G401 (cell line): Measurements from ENCODE around the gene MYO7B. TPM values are rescaled to one million over a fixed set of nuclear protein-coding genes. Genes with fewer than 3 reads are reported as not detected.
"Not testable (repeated sequence)": the region's sequence is repeated elsewhere in the genome, so short reads cannot be mapped to it uniquely, and the experiment has no call there.

Experiments used
- DNase-seq: peaks from one replicate; pipeline ENCODE4 v3.0.0-alpha.2; 2015; ENCODE audit warnings: low spot score
- in situ Hi-C: cut with HindIII; loops from 2 replicates; pipeline ENCODE4 v1.10.0; 2016; ENCODE audit warnings: low sequenced_read_pairs, mixed read lengths
- total RNA-seq: library from RNA; depleted of rRNA; stranded (reverse); fragments of >200 nt; shearing (Covaris generic); gene quantifications from 2 replicates; pipeline ENCODE4 v1.2.3, GENCODE V29; 2014

The MYO7B gene
- total RNA-seq, 1 experiment from 2014 or later, result not detected

DNA sequence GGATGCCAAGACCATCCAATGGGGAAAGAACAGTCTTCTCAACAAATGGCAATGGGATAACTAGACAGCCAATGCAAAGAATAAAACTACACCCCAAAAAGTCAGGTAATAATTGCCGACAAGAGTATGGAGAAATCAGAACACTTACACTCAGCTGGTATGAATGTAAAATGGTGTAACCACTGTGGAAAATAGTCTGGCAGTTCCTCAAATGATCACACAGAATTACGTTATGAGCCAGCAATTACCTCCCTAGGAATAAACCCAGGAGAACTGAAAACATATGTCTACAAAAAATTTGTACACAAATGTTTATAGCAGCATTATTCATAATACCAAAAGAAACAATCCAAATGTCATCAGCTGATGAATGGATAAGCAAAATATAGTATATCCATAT is 18.0 kb upstream of the MYO7B start:
- no peak for DNase-seq
- in situ Hi-C loops, result no loop called here

DNA sequence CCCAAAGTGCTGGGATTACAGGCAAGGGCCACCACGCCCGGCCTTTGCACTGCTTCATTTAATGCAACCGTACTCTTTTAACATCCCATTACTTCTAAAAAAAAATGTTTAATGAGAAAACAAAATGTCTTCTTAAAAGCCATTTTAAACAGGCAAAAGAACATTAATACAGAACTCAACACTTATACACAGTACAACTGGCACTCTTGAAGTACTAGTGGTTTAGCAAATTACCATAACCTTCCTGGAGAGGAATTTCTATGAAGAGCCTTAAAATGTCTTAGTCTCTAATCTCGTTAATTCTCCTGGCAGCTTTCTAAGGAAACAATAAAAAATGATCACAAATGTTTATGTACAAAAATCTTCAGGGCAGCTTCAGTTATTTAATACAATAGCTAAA is 15.1 kb upstream of the MYO7B start:
- in situ Hi-C loops, result no loop called here
- no peak for DNase-seq

DNA sequence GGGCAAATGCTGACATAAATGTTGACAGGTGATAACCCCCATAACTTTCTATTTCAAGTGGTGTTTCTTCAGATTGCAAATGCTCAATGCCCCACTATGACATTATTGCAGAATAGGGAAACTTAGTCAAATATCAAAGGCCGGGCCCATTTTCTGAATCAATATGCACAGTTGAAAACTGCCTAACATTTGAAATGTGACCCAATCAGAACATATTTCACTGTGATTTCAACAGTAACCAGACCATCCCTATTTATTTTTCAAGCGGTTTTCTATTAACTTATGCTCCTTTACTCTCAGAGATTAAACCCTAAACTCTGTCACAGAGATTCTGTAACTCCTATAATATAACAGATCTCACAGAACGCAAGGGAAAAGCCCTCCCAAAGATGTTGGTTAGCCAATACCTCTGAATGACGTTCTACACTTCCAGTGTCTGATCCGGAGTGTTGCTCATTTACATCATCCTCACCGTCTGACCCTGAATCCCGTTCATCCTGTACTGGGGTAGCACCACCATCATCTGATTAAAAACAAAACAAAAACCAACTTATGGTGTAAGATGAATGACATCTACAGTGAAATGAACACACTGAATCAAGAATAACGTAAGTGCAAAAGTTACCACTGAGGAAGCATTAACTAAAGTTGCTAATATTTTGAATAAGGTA is 12.1 kb upstream of the MYO7B start:
- in situ Hi-C loops, result no loop called here

DNA sequence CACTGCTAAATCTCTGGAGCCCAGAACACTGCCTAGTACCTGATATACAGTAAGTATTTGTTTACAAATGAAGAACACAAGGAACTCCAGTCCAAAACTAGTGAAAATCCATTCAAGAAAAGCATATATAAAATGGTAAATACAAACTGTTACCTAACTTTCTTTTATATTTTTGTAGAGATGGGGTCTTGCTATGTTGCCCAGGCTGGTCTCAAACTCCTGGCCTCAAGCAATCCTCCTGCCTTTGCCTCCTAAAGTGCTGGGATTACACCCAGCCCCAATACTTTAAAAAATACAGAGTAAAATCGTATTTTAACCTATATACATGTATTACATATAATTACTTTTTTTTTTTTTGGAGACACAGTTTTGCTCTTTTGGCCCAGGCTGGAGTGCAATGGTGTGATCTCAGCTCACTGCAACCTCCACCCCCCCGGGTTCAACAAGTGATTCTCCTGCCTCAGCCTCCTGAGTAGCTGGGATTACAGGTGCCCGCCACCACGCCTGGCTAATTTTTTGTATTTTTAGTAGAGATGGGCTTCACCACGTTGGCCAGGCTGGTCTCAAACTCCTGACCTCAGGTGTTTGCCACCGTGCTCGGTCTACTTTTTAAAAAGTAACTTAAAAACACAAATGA is 11.2 kb upstream of the MYO7B start:
- in situ Hi-C loops, DNase-seq: not testable (repeated sequence)

More for the DNA sequence above, 12.1 kb upstream of the MYO7B start:
- DNase-seq, result no peak

DNA sequence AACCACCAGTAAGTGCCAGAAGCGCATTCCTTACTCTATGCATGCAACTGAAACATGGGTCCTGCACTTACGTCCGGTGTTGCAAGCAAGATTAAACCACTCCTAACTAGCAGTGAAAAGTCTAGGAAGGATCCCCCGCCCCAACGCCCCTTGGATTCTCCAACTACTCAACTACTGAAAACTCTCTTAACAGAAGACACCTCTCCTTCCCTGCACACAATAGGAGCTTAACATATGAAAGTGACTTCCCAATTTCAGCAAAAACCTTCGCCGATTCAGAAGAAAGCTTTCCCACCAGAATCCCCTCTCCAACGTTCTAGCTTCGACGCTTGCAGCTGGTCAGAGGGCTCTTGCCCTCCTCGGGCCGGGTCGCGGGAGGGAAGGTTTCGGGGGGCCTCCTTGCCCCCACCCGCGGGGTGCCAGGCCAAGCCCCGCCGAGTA is 9.8 kb upstream of the MYO7B start:
- DNase-seq, result peak; percentile 12
- in situ Hi-C loops, result no loop called here

DNA sequence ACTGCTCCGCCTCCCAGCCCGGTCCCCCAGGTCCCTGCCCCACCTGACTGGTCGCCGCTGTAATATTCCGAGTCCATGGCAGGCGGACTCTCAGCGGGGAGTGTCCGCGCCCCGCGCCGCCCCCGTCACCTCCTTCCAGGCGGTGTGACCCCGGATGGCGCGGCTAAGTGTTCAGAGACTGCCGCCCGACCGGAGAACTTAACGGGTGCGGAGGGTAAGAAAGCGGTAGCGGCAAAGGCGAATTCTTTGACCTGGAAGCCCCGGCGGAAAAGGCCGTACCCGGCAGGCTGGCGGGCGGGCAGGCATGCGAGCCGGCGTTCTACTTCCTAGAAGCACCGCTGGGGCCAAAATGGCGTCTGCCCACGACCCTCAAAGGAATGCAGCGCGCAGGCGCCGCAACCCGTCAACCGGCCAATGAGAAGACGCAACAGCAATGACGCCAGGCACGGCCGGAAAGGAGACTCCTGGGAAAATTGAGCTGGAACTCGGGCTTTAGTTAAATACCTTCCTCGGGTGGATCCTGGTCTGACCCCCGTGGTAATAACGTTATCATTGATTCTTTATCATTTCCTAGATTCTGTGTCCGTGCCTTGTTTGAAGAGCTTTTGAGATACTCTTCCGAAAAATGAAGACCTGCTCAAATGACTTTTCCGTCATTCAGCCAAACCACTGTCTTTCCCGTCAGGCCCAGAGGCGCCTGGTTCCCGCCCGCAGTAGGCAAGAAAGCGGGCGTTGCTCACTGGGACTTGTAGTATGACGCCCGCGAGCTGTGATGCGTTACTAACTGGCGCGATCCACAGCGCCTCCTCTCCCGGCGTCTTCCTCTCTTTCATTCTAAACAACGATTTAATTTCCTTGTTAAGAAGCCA is 9.1 kb upstream of the MYO7B start, which contains the start of gene IWS1:
Gene IWS1, minus strand, starts transcription at position 358 of the 869 bp plus-strand sequence. Its CDS starts 281 bp downstream, at position 77.
- in situ Hi-C loops, result no loop called here

DNA sequence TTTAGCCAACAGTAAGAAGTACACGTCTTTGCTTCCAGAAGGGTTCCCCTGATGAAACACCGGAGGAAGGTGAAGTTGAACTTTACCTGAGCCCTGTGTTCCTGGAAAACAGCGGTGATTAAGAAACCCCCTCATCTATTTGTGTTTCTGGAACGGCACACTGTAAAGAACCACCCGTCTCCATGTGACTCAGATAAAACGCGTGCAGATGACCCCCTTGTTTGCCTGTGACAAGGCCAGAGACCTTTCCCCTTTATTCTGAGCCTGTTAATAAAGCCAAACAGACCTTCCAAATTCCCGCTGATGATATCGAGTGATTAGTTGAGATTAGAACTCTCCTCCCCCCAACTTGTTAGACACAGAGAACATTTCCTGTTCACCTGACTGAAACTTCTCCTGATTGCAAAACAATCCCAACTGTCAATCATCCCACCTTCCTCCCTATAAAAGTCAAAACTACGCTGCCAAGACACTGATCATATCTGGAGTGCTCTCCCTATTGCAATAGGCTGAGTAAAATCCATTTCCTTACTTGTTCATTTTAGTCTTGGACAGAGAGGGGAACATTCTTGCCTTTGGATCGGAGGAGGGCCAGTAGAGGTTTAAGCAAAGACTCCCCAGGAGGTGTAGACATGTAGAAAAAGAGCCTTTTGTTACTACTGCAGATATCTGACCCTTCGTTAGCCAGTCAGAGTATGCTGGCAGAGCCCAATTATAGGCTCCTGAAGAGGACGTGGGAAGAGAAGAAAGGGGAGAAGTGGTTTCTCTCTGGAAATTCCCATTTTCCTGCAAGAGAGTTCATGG is 8.3 kb upstream of the MYO7B start:
- DNase-seq, result no peak

More for the DNA sequence above, 9.1 kb upstream of the MYO7B start, which contains the start of gene IWS1:
- peak; percentile 97 for DNase-seq

DNA sequence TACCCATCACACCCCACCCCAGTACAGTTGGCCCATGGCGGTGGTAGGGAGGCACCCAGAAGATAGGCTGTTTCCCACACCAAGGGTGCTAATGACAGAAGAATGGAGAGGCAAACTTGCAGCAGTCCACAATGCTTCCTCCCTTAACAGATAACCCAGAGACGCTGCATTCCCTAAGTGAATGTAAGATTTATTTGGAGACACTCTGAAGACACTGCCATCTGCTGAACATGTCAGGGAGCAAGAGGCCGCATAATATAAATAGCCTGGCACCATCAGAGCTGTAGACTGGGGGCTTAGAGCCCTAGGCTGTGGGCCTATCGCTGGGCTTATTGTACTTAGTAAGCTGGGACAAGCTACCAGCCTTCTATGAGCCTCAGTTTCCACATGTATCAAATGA is 7.0 kb upstream of the MYO7B start:
- in situ Hi-C loops, result no loop called here

More for the DNA sequence above, 8.3 kb upstream of the MYO7B start:
- in situ Hi-C loops, result no loop called here

DNA sequence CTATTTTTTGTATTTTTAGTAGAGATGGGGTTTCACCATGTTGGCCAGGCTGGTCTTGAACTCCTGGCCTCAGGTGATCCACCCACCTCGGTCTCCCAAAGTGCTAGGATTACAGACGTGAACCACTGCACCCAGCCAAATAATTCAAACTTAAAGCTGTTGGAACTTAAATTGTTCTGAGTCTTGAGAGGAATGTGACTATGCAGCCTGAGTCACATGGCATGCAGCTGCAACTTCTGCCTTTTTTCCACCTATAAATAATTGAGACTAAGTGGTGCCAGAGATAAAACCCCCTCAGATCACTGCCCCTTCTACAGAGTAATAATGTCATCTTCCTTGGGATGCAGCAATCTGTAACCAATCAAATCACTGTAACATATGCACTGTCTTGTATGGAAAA is 6.1 kb upstream of the MYO7B start:
- in situ Hi-C loops, DNase-seq: not testable (repeated sequence)

More for the DNA sequence above, 7.0 kb upstream of the MYO7B start:
- DNase-seq, result no peak

DNA sequence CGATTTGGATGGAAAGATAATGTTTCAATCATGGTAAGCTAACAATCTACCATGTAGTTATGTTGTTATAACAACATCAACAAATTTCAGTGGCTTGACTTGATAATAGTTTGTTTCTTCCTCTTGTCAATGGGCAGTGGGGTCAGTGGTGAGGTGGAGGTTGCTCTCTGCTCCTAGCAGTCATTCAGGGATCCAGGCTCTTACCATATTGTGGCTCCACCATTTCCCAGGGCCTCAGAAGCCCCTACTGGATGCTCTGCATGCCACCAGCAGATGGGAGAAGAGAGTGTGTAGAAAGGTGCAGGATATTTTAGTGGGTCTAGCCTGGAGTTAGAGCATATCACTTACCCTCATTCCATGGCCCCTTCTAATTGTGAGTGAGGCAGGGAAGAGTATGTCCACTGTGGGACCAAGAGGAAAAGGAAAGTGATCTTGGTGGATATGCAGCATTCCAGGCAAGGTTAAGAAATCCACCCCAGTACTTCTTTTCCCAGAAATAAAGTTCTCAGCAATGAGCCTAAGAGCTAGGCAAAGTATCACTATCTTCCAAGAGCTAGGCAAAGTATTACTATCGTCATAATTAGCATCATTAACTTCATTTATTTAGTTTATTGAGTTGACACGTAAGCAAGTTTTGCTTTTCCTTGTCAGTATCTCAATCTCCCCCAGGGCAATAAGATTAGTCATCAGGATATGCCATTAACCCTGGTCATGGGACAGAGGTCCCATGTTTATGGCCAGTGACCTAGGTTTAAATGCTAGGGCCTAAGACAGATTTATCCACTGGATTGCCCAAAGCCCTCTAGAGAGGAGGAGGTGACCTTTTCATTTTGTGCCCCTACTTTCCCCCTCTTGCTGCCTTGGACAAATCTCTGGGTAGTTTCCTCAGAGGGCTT is 5.0 kb upstream of the MYO7B start:
- in situ Hi-C loops, result no loop called here
- no peak for DNase-seq

DNA sequence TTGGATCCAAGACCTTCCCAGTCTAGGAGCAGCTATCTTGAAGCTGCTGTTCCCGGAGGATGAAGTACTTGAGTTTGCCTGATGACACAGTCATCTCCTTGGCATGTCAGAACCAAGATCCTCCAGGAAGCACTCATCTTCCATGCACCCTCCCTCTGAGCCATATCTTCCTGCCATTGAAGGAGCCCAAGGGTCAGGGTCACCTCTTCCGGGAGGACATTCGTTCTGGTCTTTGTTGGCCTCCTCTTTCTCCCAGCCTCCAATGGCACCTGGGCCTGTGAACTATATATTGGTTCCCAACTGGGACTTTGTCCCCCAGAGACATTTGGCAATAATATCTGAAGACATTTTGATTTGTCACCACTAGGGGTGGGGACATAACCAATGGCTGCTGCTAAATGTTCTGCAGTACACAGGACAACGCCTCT is 4.2 kb upstream of the MYO7B start:
- DNase-seq, result no peak
- in situ Hi-C loops, result no loop called here

DNA sequence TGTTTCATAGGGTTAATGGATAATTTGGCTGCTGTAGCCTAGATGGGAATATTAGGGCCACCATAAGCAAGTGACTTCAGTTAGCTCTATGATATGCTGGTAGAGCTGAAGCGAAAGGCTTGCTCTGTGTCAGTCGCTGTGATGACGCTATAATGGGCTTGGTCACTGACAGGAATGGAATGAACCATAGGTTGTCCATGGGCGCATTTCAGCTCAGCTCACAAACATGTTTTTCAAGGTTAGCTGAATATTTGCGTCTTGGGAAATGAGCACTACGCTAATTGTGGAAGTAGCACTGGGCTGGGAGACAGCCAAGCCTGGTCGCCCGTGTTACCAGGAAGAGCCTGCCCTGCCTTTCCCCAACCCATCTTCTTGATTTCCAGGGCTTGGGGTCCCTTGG is 3.2 kb upstream of the MYO7B start:
- DNase-seq, result no peak

DNA sequence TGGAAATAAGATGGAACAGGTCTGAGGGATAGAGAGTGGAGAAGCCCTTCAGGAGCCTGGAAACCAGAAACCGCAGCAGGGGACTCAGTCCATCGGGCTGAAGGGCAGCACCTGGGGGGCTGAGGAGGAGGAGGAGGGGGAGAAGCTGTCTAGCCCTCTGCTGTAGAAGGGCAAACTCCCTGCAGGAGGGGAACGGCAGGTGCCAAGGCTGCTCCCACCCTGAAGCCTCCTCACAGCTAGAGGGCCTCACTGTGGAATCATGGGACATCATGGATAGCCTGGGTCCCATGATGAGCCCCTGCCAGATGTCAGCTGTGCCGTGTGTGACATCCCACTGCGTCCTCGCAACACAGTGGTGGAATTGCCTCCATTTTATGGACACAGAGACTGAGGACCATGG is 435 bp downstream of the MYO7B start:
- in situ Hi-C loops, result no loop called here
- DNase-seq, result no peak

More for the DNA sequence above, 3.2 kb upstream of the MYO7B start:
- in situ Hi-C loops, result no loop called here

DNA sequence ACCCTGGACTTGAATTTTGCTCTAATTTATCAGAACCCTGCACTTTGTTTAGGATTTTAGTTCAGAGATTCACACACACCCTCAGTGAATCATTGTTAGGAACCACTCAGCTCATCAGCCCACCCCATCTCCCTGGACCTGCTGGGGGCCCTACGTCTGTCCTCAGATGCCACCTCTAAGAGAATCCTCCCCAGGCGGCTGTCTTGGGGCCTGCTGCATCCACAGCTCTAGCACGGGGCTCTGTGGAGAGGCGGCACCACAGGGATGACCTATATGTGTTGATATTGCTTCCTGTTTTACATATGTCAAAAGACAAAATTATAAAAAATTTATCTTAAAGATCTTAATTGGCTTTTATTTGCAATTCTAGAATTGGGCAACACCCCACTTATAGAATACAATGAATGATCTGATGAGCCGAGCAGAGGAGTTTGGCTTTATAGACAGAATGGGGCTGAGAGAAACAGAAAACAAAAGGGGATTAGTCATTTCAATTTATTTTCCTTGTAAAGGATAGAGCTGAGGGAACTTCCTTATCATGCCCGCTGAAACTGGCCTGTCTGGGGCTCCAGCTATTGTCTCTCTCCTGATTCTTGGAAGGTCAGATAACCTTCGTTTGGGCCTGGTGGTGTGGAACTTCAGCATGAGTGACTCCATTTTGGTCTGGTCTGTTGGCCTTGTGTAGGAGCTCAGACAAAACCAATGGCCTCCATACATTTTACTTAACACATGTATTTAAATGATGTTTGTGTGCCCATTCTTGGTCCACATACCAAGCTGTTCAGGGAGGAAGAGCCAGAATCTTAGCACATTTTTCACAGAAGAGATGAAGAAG is 1.4 kb downstream of the MYO7B start:
- in situ Hi-C loops, result no loop called here
- DNase-seq, result no peak

DNA sequence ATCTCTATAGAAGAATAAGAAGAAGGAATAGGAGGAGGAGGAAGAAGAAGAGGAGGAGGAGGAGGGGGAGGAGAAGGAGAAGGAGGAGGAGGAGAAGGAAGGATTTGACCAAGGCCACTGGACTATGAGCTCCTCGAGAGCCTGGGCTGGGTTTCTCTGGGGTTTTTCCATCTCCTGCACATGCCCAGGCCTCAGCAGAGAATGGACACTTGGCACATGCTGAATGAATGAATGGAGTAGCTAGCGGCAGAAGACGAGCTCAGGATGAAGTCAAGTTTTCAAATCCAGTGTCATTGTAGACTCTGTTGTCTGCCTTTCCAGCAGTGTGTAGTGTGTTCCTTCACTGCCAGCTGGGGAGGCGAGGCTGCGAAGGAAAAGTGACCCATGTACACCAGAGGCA is 2.2 kb downstream of the MYO7B start:
- no peak for DNase-seq
- in situ Hi-C loops, result no loop called here

DNA sequence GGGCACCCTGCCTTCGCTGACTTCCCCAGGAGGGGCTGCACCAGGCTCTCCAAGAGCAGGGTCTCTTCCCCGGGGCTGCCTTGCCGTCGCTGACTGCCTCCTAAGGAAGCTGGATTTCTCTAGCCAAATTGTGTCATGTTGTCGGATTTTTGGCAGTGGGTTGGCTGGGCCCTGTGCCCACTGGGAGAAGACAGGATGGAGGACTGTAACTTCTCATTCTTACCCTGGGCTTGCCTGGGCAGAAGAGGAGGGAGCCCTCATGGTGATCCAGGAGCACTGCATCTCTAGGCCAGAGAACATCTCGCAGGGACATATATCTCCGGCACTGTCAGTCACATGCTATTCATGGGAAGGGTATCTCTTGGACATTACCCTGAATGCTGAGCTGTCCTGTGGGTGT is 6.3 kb downstream of the MYO7B start:
- in situ Hi-C loops, result no loop called here
- no peak for DNase-seq

DNA sequence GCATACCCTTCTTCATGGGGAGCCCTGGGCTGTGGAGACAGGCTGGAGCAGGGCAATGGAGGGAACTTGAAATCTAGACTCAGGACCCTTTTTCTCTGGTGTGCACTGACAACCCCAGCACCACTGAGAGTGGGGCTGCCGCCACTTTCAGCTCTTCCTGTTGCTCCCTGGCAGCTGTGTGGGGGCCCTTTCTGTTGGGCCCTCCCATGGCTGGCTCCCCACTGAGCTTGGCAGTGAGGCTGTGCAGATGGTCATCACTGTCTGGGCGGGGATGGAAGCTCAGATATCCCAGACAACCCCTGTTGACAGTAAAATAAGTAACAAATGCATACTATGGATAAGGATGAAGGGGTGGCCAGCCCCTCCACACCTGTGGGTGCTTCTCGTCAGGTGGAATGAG is 6.7 kb downstream of the MYO7B start:
- in situ Hi-C loops, result no loop called here
- DNase-seq, result no peak
